HG03060 (cell line): ENCODE data around the gene STK11IP.
A peak's percentile ranks its signal among the peaks of the same experiment; 100 is the strongest.

Experiments used
- ATAC-seq: cut with Tn5 transposase; IDR thresholded peaks from one replicate; pipeline ENCODE4 v1.9.1; 2021; ENCODE audit warnings: low read depth, moderate number of reproducible peaks; ENCODE audit not compliant: unreplicated experiment

Gene STK11IP

GRCh38 chr2:219631904-219632759 lies 34.5 kb downstream of the STK11IP start:
- ATAC-seq: no peak

GRCh38 chr2:219632760-219633105 lies 35.1 kb downstream of the STK11IP start:
- no peak for ATAC-seq

GRCh38 chr2:219633276-219634065 lies 35.8 kb downstream of the STK11IP start:
- no peak for ATAC-seq

GRCh38 chr2:219634171-219634940 lies 36.7 kb downstream of the STK11IP start:
- ATAC-seq: no peak

GRCh38 chr2:219634951-219635751 lies 37.5 kb downstream of the STK11IP start:
- ATAC-seq: no peak

GRCh38 chr2:219636144-219636915 lies 38.7 kb downstream of the STK11IP start:
- no peak for ATAC-seq

- no peak for ATAC-seq
These were observed 39.5 kb downstream of the STK11IP start for GRCh38 chr2:219636941-219637841.

GRCh38 chr2:219637842-219638185 lies 40.2 kb downstream of the STK11IP start:
- no peak for ATAC-seq

- ATAC-seq: no peak
These were observed 40.7 kb downstream of the STK11IP start for GRCh38 chr2:219638217-219638947.

- ATAC-seq: no peak
These were observed 41.5 kb downstream of the STK11IP start for GRCh38 chr2:219638948-219639755.

GRCh38 chr2:219641390-219642068 lies 43.9 kb downstream of the STK11IP start:
- no peak for ATAC-seq

- ATAC-seq: no peak
These were observed 44.4 kb downstream of the STK11IP start for GRCh38 chr2:219642069-219642454.

GRCh38 chr2:219642465-219643083 lies 44.9 kb downstream of the STK11IP start:
- ATAC-seq: peak; percentile 94

- ATAC-seq: no peak
These were observed 45.4 kb downstream of the STK11IP start for GRCh38 chr2:219643084-219643473.

- no peak for ATAC-seq
These were observed 46.2 kb downstream of the STK11IP start for GRCh38 chr2:219643788-219644398.
